Measurements from ENCODE around the gene ANKRD39.
"Not testable (repeated sequence)": the region's sequence is repeated elsewhere in the genome, so short reads cannot be mapped to it uniquely, and the experiment has no call there.

ANKRD39 gene

GRCh38 chr2:96813656-96814055, 44.2 kb downstream of the ANKRD39 start:
- Histone ChIP-seq H3K27ac (ENCODE audit: low read depth, low read length) (no peak overlapping the region), H3K4me3 (ENCODE audit: low read depth, low read length) (no peak overlapping the region), H3K9ac (ENCODE audit: low read depth, low read length) (no peak overlapping the region), H3K9me3 (ENCODE audit: control insufficient read depth, insufficient read depth, low read length) (no peaks in the 10 kb centered on the region), H3K4me1 (ENCODE audit: control insufficient read depth, insufficient read depth, low read length) (peaks cover 7% of the 10 kb centered on the region), H3K27me3 (ENCODE audit: control insufficient read depth, insufficient read depth, low read length) (no peaks in the 10 kb centered on the region), H3K36me3 (ENCODE audit: control insufficient read depth, insufficient read depth, low read length) (peaks cover 12% of the 10 kb centered on the region)

DNA sequence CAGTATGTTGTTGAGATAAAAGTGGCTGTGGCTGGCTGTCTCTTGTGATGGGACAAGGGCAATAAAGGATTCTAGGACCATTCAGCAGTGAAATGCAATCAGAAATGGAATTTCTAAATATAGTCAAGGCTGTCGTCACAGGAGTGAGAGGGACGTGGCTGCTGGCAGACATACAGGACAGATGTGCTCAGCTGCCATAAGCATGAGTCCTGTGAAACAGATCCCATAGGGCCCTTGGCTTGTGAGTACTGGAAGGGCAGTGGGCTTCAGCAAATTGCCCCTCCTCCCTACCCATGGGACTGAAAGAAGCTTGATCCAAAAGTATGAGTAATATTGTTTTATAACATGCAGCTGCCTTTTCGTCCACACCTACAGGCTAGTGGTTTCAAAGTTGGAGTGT, 45.9 kb downstream of the ANKRD39 start:
- H3K4me1 ChIP-seq (ENCODE audit: control insufficient read depth, insufficient read depth, low read length) = no peaks in the 10 kb centered on the region
- no peak overlapping the region for H3K27ac ChIP-seq (ENCODE audit: low read depth, low read length)
- H3K27me3 ChIP-seq (ENCODE audit: control insufficient read depth, insufficient read depth, low read length) = no peaks in the 10 kb centered on the region
- no peak overlapping the region for H3K9ac ChIP-seq (ENCODE audit: low read depth, low read length)
- no peaks in the 10 kb centered on the region for H3K9me3 ChIP-seq (ENCODE audit: control insufficient read depth, insufficient read depth, low read length)
- H3K4me3 ChIP-seq (ENCODE audit: low read depth, low read length) = no peak overlapping the region
- H3K36me3 ChIP-seq (ENCODE audit: control insufficient read depth, insufficient read depth, low read length) = peaks cover 4% of the 10 kb centered on the region

GRCh38 chr2:96810783-96811192, 47.0 kb downstream of the ANKRD39 start:
- H3K27ac ChIP-seq (ENCODE audit: low read depth, low read length) = no peak overlapping the region
- no peak overlapping the region for H3K9ac ChIP-seq (ENCODE audit: low read depth, low read length)
- no peak overlapping the region for H3K4me3 ChIP-seq (ENCODE audit: low read depth, low read length)

DNA sequence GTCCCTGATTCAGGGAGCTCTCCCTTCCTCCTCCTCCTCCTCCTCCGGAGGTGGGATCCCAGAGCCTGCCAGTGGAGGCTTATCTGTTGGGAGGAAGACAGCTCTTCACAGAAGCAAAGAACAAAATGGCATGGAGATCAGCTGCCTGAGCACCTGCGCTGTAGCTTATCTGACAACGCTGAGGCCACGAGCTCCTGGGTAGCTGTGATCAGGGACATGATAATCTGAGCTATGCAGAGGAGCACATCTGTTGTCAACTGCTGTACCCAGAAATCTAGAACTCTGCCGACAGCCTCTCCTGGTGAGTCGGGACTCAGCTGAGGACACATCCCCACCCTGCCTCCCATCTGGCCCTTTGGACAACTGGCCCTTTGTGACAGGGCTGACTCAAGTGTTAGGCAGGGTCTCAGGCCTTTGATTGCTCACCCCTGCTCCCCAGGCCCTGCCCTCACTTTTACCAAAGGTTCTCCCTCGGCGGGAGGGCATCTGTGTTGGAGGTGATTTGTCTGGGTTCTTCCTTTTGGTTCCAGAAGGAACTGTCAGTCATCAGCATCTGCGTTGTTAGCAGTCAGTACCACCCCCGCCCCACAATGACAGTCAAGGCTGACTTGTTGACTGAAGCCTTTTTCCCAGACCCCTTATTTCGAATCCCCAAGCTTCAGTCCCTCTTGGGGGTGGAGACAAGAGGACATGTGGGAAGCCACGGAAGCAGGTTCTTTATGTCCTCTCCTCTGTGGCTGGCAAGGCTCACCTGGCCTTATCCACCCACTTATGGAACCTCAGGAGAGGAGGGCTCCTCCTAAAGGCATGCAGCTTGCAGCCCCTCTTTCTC, 47.6 kb downstream of the ANKRD39 start:
- Histone ChIP-seq H3K36me3 (ENCODE audit: control insufficient read depth, insufficient read depth, low read length) (peaks cover 4% of the 10 kb centered on the region), H3K9me3 (ENCODE audit: control insufficient read depth, insufficient read depth, low read length) (no peaks in the 10 kb centered on the region), H3K27me3 (ENCODE audit: control insufficient read depth, insufficient read depth, low read length) (no peaks in the 10 kb centered on the region), H3K4me1 (ENCODE audit: control insufficient read depth, insufficient read depth, low read length) (no peaks in the 10 kb centered on the region), H3K9ac (ENCODE audit: low read depth, low read length) (no peak overlapping the region), H3K27ac (ENCODE audit: low read depth, low read length) (no peak overlapping the region), H3K4me3 (ENCODE audit: low read depth, low read length) (no peak overlapping the region)

More at GRCh38 chr2:96810783-96811192, 47.0 kb downstream of the ANKRD39 start:
- peaks cover 4% of the 10 kb centered on the region for H3K36me3 ChIP-seq (ENCODE audit: control insufficient read depth, insufficient read depth, low read length)
- H3K27me3 ChIP-seq (ENCODE audit: control insufficient read depth, insufficient read depth, low read length) = no peaks in the 10 kb centered on the region
- H3K4me1 ChIP-seq (ENCODE audit: control insufficient read depth, insufficient read depth, low read length) = no peaks in the 10 kb centered on the region
- H3K9me3 ChIP-seq (ENCODE audit: control insufficient read depth, insufficient read depth, low read length) = no peaks in the 10 kb centered on the region

DNA sequence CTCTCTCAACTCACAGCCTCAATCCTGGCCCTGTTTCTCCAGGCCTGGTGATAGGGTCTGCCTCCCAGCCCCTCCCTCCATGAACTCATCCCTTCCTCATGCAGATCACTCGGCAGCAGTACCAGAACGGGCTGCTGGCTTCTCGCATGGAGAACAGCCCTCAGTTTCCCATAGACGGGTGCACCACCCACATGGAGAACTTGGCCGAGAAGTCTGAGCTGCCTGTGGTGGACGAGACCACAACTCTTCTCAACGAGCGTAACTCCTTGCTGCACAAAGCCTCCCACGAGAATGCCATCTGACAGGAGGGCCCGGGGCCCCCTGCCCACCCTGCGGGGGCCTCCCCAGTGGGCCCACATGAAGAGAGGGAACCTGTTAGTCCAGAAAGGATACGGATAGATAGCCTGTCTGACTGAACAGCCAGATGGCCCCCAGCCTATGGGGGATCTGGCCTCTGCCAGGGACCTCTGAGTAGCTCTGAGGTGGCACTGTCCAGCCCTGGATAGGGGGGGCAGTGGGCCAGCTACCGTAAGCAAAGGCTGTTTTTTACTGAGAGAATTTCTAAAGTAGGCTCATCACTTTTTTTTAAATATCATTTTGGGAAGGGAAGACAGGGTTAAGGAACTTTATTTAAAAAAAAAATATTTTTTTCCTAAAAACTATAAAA, 48.5 kb downstream of the ANKRD39 start:
- Histone ChIP-seq H3K9ac (ENCODE audit: low read depth, low read length) (no peak overlapping the region), H3K36me3 (ENCODE audit: control insufficient read depth, insufficient read depth, low read length) (peaks cover 4% of the 10 kb centered on the region), H3K27ac (ENCODE audit: low read depth, low read length) (no peak overlapping the region), H3K27me3 (ENCODE audit: control insufficient read depth, insufficient read depth, low read length) (no peaks in the 10 kb centered on the region), H3K4me1 (ENCODE audit: control insufficient read depth, insufficient read depth, low read length) (no peaks in the 10 kb centered on the region), H3K4me3 (ENCODE audit: low read depth, low read length) (no peak overlapping the region), H3K9me3 (ENCODE audit: control insufficient read depth, insufficient read depth, low read length) (no peaks in the 10 kb centered on the region)

DNA sequence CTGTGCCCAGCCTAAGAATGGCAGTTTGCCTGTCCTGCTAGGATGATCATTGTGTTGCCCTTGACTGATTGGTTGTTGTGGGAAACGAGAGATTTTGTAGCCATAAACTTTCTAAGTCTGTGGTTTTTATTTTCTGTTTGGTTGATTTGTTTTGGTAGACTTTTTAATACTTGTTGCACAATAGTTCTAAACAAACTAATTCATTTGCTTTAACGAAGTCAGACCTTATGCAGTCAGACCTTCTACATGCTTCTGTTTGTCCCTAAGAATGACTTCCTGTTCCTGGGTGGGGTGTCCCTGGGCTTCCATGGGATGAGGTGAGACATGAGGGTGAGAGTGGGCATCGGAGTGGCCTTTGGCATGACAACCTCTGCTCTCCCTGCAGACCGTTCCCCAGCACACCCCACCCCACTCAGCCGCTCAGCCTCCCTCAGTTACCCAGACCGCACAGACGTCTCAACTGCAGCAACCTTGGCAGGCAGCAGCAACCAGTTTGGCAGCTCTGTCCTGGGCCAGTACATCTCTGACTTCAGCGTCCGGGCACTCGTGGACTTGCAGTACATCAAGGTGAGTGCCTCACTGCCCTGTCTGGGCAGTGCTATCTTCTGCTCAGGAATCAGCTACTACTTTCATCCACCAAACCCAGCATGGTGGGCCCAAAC, 49.5 kb downstream of the ANKRD39 start:
- H3K4me1 ChIP-seq (ENCODE audit: control insufficient read depth, insufficient read depth, low read length) = no peaks in the 10 kb centered on the region
- no peaks in the 10 kb centered on the region for H3K9me3 ChIP-seq (ENCODE audit: control insufficient read depth, insufficient read depth, low read length)
- H3K36me3 ChIP-seq (ENCODE audit: control insufficient read depth, insufficient read depth, low read length) = peaks cover 4% of the 10 kb centered on the region
- no peak overlapping the region for H3K4me3 ChIP-seq (ENCODE audit: low read depth, low read length)
- no peak overlapping the region for H3K9ac ChIP-seq (ENCODE audit: low read depth, low read length)
- no peaks in the 10 kb centered on the region for H3K27me3 ChIP-seq (ENCODE audit: control insufficient read depth, insufficient read depth, low read length)
- H3K27ac ChIP-seq (ENCODE audit: low read depth, low read length) = no peak overlapping the region

GRCh38 chr2:96807127-96807471, 50.7 kb downstream of the ANKRD39 start:
- no peaks in the 10 kb centered on the region for H3K9me3 ChIP-seq (ENCODE audit: control insufficient read depth, insufficient read depth, low read length)
- H3K4me3 ChIP-seq (ENCODE audit: low read depth, low read length) = no peak overlapping the region
- H3K9ac ChIP-seq (ENCODE audit: low read depth, low read length) = no peak overlapping the region
- H3K4me1 ChIP-seq (ENCODE audit: control insufficient read depth, insufficient read depth, low read length) = no peaks in the 10 kb centered on the region
- H3K36me3 ChIP-seq (ENCODE audit: control insufficient read depth, insufficient read depth, low read length) = peaks cover 4% of the 10 kb centered on the region
- no peak overlapping the region for H3K27ac ChIP-seq (ENCODE audit: low read depth, low read length)
- no peaks in the 10 kb centered on the region for H3K27me3 ChIP-seq (ENCODE audit: control insufficient read depth, insufficient read depth, low read length)

GRCh38 chr2:96806468-96807126, 51.2 kb downstream of the ANKRD39 start:
- Histone ChIP-seq H3K9me3 (ENCODE audit: control insufficient read depth, insufficient read depth, low read length) (no peaks in the 10 kb centered on the region), H3K27me3 (ENCODE audit: control insufficient read depth, insufficient read depth, low read length) (no peaks in the 10 kb centered on the region), H3K4me1 (ENCODE audit: control insufficient read depth, insufficient read depth, low read length) (no peaks in the 10 kb centered on the region), H3K27ac (ENCODE audit: low read depth, low read length) (no peak overlapping the region), H3K9ac (ENCODE audit: low read depth, low read length) (no peak overlapping the region), H3K4me3 (ENCODE audit: low read depth, low read length) (no peak overlapping the region), H3K36me3 (ENCODE audit: control insufficient read depth, insufficient read depth, low read length) (peaks cover 8% of the 10 kb centered on the region)

GRCh38 chr2:96805946-96806345, 51.9 kb downstream of the ANKRD39 start:
- not testable (repeated sequence) for H3K9ac ChIP-seq (ENCODE audit: low read depth, low read length); H3K4me1 ChIP-seq (ENCODE audit: control insufficient read depth, insufficient read depth, low read length); H3K9me3 ChIP-seq (ENCODE audit: control insufficient read depth, insufficient read depth, low read length); H3K27ac ChIP-seq (ENCODE audit: low read depth, low read length); H3K4me3 ChIP-seq (ENCODE audit: low read depth, low read length); H3K27me3 ChIP-seq (ENCODE audit: control insufficient read depth, insufficient read depth, low read length)
- H3K36me3 ChIP-seq (ENCODE audit: control insufficient read depth, insufficient read depth, low read length) = peaks cover 11% of the 10 kb centered on the region

DNA sequence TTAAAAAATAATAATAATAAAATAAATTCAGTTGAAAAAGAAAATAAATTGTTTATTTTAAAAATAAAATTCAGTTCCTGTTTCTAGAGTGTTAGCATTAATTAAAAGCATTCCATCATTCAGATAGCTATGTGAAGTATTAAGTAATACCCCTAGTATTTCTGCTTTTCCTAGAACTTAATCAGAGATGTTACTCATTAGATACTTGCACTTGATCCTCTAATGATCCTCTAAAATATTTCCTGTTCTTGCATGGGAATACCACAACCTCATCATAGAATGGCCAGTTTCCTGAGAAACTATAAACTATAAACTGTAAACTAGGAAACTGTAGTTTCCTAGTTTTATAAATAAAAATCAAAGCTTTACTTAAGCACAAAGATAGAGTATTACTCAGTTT, 52.8 kb downstream of the ANKRD39 start:
- Histone ChIP-seq H3K9ac (ENCODE audit: low read depth, low read length) (no peak overlapping the region), H3K27me3 (ENCODE audit: control insufficient read depth, insufficient read depth, low read length) (no peaks in the 10 kb centered on the region), H3K9me3 (ENCODE audit: control insufficient read depth, insufficient read depth, low read length) (no peaks in the 10 kb centered on the region), H3K27ac (ENCODE audit: low read depth, low read length) (no peak overlapping the region), H3K36me3 (ENCODE audit: control insufficient read depth, insufficient read depth, low read length) (peaks cover 11% of the 10 kb centered on the region), H3K4me3 (ENCODE audit: low read depth, low read length) (no peak overlapping the region), H3K4me1 (ENCODE audit: control insufficient read depth, insufficient read depth, low read length) (0 out of 2 replicates have a peak, but pooled peaks cover 2% of the 10 kb centered on the region)
